DND-41 (cell line): Measurements from ENCODE around the gene VCAN.

Experiments used
- CTCF ChIP-seq: IDR thresholded peaks from 2 replicates; pipeline ENCODE4 v1.5.1; 2012; ENCODE audit warnings: borderline replicate concordance, low read length, moderate library complexity, mild to moderate bottlenecking; ENCODE audit not compliant: poor library complexity, severe bottlenecking; ENCODE audit errors: extremely low read depth
- EZH2 ChIP-seq: IDR thresholded peaks from 3 replicates; pipeline ENCODE4 v1.6.1; 2012; ENCODE audit warnings: borderline replicate concordance, low read depth, mild to moderate bottlenecking, moderate library complexity, low read length, inconsistent platforms; ENCODE audit not compliant: severe bottlenecking

GRCh38 chr5:83474161-83474796 lies 2.7 kb downstream of the VCAN start:
- TF ChIP-seq EZH2 (no peak), CTCF (no peak)
